Lower lobe of right lung (tissue), 2 donors: ENCODE measurements around the gene TMEM131. TPM values are rescaled to one million over a fixed set of nuclear protein-coding genes. Genes with fewer than 3 reads are reported as not detected.

Source experiments
- ATAC-seq, 2 donors: fragments of 200-7000 bp; cut with Tn5 transposase; one replicate each; pipeline ENCODE4 v1.9.1; 2020 to 2022; ENCODE audit warnings: mild to moderate bottlenecking in 2 of 2, moderate library complexity in 2 of 2
- DNase-seq: peaks from one replicate; pipeline ENCODE4 v3.0.0-alpha.2; 2020
- H3K27ac ChIP-seq: fragments of 200-600 bp; one replicate; pipeline ENCODE4 v1.8.0; 2022
- H3K27me3 ChIP-seq: fragments of 200-600 bp; one replicate; pipeline ENCODE4 v1.8.0; 2022; ENCODE audit warnings: low read depth
- H3K36me3 ChIP-seq: fragments of 200-600 bp; one replicate; pipeline ENCODE4 v1.8.0; 2022; ENCODE audit warnings: mild to moderate bottlenecking
- H3K4me1 ChIP-seq: fragments of 200-600 bp; one replicate; pipeline ENCODE4 v1.8.0; 2022
- H3K4me3 ChIP-seq: fragments of 200-600 bp; one replicate; pipeline ENCODE4 v1.8.0; 2022; ENCODE audit warnings: mild to moderate bottlenecking
- H3K9me3 ChIP-seq: fragments of 200-600 bp; one replicate; pipeline ENCODE4 v1.8.0; 2022
- intact Hi-C: fragments of 100-400 bp; cut with DNase I; formaldehyde crosslinking; loops from one replicate; pipeline ENCODE4 v1.11.0; 2022
- total RNA-seq: library from RNA; stranded (reverse); fragmentation: NEBNext Ultra II Directional; extraction: Animal tissue kit (Norgen Biotek cat#: 25700); gene quantifications from one replicate; pipeline ENCODE4 v1.2.1, GENCODE V29; 2021
- TF ChIP-seq, protein P1 (sequence below): fragments of 200-600 bp; IDR thresholded peaks from one replicate; pipeline ENCODE4 v1.8.0; 2022; ENCODE audit warnings: antibody characterized with exemption, mild to moderate bottlenecking
- donor health status: DM: no; HTN: yes; CAD: no; lungs with severe emphysema.

Gene TMEM131
- total RNA-seq, 1 donor from 2014 or later = 42.2 TPM

DNA sequence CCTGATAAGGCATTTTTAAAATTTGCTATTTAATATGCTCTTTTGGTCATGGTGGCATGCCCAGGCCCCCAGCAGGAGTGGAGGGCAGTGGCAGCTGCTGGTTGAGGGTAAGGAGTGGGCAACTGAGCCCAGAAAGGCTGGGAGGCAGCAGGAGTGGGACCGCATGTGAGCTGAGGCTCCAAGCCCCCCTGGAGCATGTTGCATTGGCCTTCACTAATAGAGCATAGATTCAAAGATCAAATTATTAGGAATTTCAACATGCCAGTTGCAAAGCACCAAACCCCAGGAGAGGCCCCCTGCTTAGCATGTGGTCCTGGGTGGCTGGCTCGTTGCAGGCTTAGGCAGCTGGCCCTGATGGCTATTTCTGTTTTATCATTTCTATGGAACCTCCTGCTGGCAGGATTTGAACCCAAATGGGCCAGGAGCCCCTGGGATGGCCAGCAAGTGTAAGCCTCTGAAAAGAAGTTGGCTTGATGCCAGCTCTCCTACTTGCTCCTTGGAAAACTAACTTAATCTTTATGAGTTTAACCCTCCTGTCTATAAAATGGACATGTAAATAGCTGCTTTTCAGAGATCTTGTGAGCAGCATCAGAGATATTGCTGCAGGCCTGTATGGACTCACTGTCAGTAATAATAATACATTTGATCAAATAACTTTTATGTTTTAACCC, 42.1 kb upstream of the TMEM131 start:
- H3K36me3 ChIP-seq = no peaks in the 10 kb centered on the region
- H3K27me3 ChIP-seq = peaks cover 6% of the 10 kb centered on the region
- TF ChIP-seq, protein P1, sequence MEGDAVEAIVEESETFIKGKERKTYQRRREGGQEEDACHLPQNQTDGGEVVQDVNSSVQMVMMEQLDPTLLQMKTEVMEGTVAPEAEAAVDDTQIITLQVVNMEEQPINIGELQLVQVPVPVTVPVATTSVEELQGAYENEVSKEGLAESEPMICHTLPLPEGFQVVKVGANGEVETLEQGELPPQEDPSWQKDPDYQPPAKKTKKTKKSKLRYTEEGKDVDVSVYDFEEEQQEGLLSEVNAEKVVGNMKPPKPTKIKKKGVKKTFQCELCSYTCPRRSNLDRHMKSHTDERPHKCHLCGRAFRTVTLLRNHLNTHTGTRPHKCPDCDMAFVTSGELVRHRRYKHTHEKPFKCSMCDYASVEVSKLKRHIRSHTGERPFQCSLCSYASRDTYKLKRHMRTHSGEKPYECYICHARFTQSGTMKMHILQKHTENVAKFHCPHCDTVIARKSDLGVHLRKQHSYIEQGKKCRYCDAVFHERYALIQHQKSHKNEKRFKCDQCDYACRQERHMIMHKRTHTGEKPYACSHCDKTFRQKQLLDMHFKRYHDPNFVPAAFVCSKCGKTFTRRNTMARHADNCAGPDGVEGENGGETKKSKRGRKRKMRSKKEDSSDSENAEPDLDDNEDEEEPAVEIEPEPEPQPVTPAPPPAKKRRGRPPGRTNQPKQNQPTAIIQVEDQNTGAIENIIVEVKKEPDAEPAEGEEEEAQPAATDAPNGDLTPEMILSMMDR = no peak
- H3K9me3 ChIP-seq = no peaks in the 10 kb centered on the region
- H3K4me3 ChIP-seq = no peak overlapping the region
- intact Hi-C loops = no loop called here
- no peak for DNase-seq
- H3K27ac ChIP-seq = no peak overlapping the region
- ATAC-seq = no peak
- no peaks in the 10 kb centered on the region for H3K4me1 ChIP-seq

DNA sequence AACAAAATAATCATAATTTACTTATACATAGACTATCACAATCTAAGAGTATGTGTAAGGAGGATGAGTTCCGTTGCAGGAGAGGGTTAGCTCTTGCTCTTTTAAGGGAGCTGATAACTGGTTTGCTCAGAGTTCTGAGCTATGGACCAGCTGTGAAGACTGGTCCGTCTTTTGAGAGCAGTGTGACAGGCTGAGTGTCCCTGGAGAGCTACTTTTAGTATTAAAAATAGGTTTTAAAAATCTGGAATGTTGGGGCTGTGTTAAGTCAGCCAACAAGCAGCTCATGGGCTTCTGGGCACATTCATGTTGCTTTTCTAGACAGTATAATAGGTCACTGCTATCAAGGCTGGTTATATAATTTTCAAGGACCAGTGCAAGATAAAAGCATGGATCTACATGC, 41.5 kb upstream of the TMEM131 start:
- TF ChIP-seq, protein P1 = no peak

GRCh38 chr2:98036349-98037000, 40.7 kb upstream of the TMEM131 start:
- DNase-seq = no peak
- Histone ChIP-seq H3K4me1 (no peaks in the 10 kb centered on the region), H3K27ac (no peak overlapping the region), H3K27me3 (peaks cover 6% of the 10 kb centered on the region), H3K9me3 (no peaks in the 10 kb centered on the region), H3K4me3 (no peak overlapping the region), H3K36me3 (no peaks in the 10 kb centered on the region)
- intact Hi-C loops = no loop called here
- TF ChIP-seq, protein P1 = no peak
- ATAC-seq = peak; percentile 48 to 71

More for the DNA sequence above, 41.5 kb upstream of the TMEM131 start:
- H3K27me3 ChIP-seq = peaks cover 6% of the 10 kb centered on the region
- DNase-seq (no peak), ATAC-seq (no peak)
- no peaks in the 10 kb centered on the region for H3K36me3 ChIP-seq
- no peaks in the 10 kb centered on the region for H3K9me3 ChIP-seq
- intact Hi-C loops = no loop called here
- no peak overlapping the region for H3K27ac ChIP-seq
- H3K4me1 ChIP-seq = no peaks in the 10 kb centered on the region
- H3K4me3 ChIP-seq = no peak overlapping the region

GRCh38 chr2:98034745-98035144, 39.0 kb upstream of the TMEM131 start:
- Histone ChIP-seq H3K27ac (no peak overlapping the region), H3K36me3 (no peaks in the 10 kb centered on the region), H3K9me3 (no peaks in the 10 kb centered on the region), H3K4me1 (no peaks in the 10 kb centered on the region), H3K4me3 (no peak overlapping the region), H3K27me3 (no peaks in the 10 kb centered on the region)
- DNase-seq (no peak), ATAC-seq (no peak)
- intact Hi-C loops = no loop called here
- TF ChIP-seq, protein P1 = no peak

DNA sequence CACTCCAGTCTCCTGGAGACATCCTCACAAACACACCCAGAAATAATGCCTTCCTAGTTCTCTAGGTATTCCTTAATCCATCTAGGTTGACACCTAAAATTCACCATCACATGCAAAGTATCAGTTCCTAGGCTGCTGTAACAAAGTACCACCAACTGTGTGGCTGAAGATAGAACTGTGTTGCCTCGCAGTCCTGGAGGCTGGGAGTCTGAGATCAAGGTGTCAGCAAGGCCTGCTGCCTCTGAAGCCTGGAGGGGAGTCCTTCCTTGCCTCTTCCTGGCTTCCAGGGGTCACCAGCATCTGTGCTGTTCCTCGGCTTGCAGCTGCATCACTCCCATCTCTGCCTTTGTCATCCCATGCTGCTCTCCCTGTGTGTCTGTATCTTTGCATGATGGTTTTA, 36.3 kb upstream of the TMEM131 start:
- Histone ChIP-seq H3K4me3 (no peak overlapping the region), H3K27ac (no peak overlapping the region), H3K27me3 (no peaks in the 10 kb centered on the region), H3K9me3 (no peaks in the 10 kb centered on the region), H3K4me1 (no peaks in the 10 kb centered on the region), H3K36me3 (no peaks in the 10 kb centered on the region)
- intact Hi-C loops = no loop called here
- TF ChIP-seq, protein P1 = no peak
- ATAC-seq = no peak
- DNase-seq = no peak
